Tibial nerve (tissue), 4 donors: Measurements from ENCODE around the gene TAS2R9. TPM values are rescaled to one million over a fixed set of nuclear protein-coding genes. Genes with fewer than 3 reads are reported as not detected.

Experiments used
- DNase-seq, 2 donors: peaks; one replicate each; pipeline ENCODE4 v3.0.0-alpha.2; 2019; ENCODE audit warnings: low spot score in 2 of 2
- H3K27ac ChIP-seq, 4 donors: fragments of 200-600 bp; sonication (generic) in 3 of 4; one replicate each; pipeline ENCODE4 v1.5.1; 2017 to 2019; ENCODE audit warnings: mild to moderate bottlenecking in 1 of 4
- H3K27me3 ChIP-seq, 2 donors: fragments of 200-600 bp; sonication (generic) in 1 of 2; one replicate each; pipeline versions ENCODE4 v1.5.1 to v1.6.0; 2017 to 2019
- H3K36me3 ChIP-seq, 3 donors: fragments of 200-600 bp; sonication (generic); one replicate each; pipeline ENCODE4 v1.5.1; 2018 to 2019
- H3K4me1 ChIP-seq, 4 donors: fragments of 200-600 bp; sonication (generic) in 3 of 4; one replicate each; pipeline ENCODE4 v1.5.1; 2017 to 2019
- H3K4me3 ChIP-seq, 4 donors: fragments of 200-600 bp; sonication (generic) in 3 of 4; one replicate each; pipeline ENCODE4 v1.5.1; 2017 to 2019; ENCODE audit warnings: mild to moderate bottlenecking in 1 of 4, moderate library complexity in 1 of 4
- H3K9me3 ChIP-seq, 4 donors: fragments of 200-600 bp; sonication (generic) in 3 of 4; one replicate each; pipeline ENCODE4 v1.5.1; 2017 to 2019
- EP300 ChIP-seq, 2 donors: sonication (generic); formaldehyde crosslinking; IDR thresholded peaks; one replicate each; pipeline ENCODE4 v1.6.1; 2017; ENCODE audit warnings: antibody characterized with exemption in 2 of 2, mild to moderate bottlenecking in 1 of 2
- POLR2A ChIP-seq, 2 donors: fragments of 450-650 bp; IDR thresholded peaks; one replicate each; pipeline ENCODE4 v1.6.1; 2017; ENCODE audit warnings: antibody characterized with exemption in 2 of 2, mild to moderate bottlenecking in 2 of 2, moderate library complexity in 2 of 2
- WGBS, 2 donors: methylation state at CpG; one replicate each; pipeline ENCODE4 v1.1.5; 2018; 5-methylcytosine and 5-hydroxymethylcytosine counted together
- total RNA-seq, 4 donors: library from RNA; depleted of rRNA; stranded (reverse); fragments of >200 nt; gene quantifications; one replicate each; pipeline ENCODE4 v1.1.0, GENCODE V29; 2016
- TF ChIP-seq, protein P1 (sequence below), 5 experiments: fragments of 200-600 bp in 3 of 5; fragments of 450-650 bp in 2 of 5; sonication (generic) in 3 of 5; IDR thresholded peaks; one replicate each; pipeline ENCODE4 v1.5.1; 2016 to 2019; ENCODE audit warnings: antibody characterized with exemption in 5 of 5, mild to moderate bottlenecking in 3 of 5, moderate library complexity in 2 of 5

Gene TAS2R9
- total RNA-seq, 4 donors from 2014 or later = not detected

GRCh38 chr12:10824957-10825356 lies 15.0 kb upstream of the TAS2R9 start:
- Histone ChIP-seq H3K4me1 (no peaks in the 10 kb centered on the region), H3K4me3 (no peak overlapping the region), H3K36me3 (no peaks in the 10 kb centered on the region), H3K27ac (no peak overlapping the region), H3K27me3 (no peaks in the 10 kb centered on the region), H3K9me3 (no peaks in the 10 kb centered on the region)
- no peak for DNase-seq
- TF ChIP-seq, protein P1, sequence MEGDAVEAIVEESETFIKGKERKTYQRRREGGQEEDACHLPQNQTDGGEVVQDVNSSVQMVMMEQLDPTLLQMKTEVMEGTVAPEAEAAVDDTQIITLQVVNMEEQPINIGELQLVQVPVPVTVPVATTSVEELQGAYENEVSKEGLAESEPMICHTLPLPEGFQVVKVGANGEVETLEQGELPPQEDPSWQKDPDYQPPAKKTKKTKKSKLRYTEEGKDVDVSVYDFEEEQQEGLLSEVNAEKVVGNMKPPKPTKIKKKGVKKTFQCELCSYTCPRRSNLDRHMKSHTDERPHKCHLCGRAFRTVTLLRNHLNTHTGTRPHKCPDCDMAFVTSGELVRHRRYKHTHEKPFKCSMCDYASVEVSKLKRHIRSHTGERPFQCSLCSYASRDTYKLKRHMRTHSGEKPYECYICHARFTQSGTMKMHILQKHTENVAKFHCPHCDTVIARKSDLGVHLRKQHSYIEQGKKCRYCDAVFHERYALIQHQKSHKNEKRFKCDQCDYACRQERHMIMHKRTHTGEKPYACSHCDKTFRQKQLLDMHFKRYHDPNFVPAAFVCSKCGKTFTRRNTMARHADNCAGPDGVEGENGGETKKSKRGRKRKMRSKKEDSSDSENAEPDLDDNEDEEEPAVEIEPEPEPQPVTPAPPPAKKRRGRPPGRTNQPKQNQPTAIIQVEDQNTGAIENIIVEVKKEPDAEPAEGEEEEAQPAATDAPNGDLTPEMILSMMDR (IDR thresholded peaks at IDR 0.05) = no peak
- TF ChIP-seq EP300 (IDR thresholded peaks at IDR 0.05) (no peak), POLR2A (IDR thresholded peaks at IDR 0.05) (no peak)
- 90 to 94% methylated on average over 3 of the region's 3 CpGs for WGBS, 2 donors

DNA sequence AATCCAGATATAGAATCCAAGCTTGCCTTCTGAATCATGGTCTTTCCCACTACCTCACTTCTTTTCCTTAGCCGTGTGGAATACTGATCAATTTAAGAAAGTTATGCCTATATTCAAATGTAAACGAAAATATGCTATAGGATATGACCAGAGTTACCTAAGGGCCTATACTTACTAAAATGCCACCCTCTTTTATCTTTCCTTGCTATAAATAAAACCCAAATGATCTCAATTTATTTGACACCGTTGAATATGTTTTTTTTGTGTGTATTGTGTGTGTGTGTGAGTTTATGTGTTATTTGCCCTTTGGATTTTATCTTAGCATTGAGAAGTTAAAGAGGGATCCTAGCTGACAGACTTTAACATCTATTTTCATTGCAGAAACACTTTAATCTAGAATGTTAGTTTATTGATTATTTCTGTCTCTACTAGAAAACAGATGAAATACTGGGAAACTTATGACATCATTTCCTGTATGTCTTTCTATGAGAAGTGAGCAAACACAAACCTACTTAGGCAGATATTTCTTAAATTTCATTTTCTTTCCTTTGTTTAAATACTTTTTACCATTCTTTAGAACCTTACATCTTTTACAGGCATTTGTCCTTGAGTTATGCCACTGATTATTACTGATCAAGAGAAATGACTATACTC lies 2.0 kb upstream of the TAS2R9 start:
- Histone ChIP-seq H3K4me1 (no peaks in the 10 kb centered on the region), H3K9me3 (peaks cover 0 to 9% (median 3%) of the 10 kb centered on the region in 4 donors), H3K27ac (no peak overlapping the region), H3K36me3 (no peaks in the 10 kb centered on the region), H3K27me3 (no peaks in the 10 kb centered on the region), H3K4me3 (no peak overlapping the region)
- TF ChIP-seq EP300 (IDR thresholded peaks at IDR 0.05) = no peak
- TF ChIP-seq, protein P1 (IDR thresholded peaks at IDR 0.05) = no peak
- TF ChIP-seq POLR2A (IDR thresholded peaks at IDR 0.05) = no peak
- 82 to 86% methylated on average over 3 of the region's 3 CpGs for WGBS, 2 donors
- no peak for DNase-seq

GRCh38 chr12:10807186-10807585 lies 2.8 kb downstream of the TAS2R9 start, which contains the start of gene TAS2R8:
TAS2R8 (minus strand) TSS chr12:10807286; CDS start chr12:10806980, 306 bp downstream.
- Histone ChIP-seq H3K9me3 (no peaks in the 10 kb centered on the region), H3K36me3 (no peaks in the 10 kb centered on the region), H3K4me1 (no peaks in the 10 kb centered on the region), H3K4me3 (no peak within 1 kb of the TSS), H3K27ac (no peak within 1 kb of the TSS), H3K27me3 (no peaks in the 10 kb centered on the region)
- DNase-seq = no peak
- TF ChIP-seq, protein P1 (IDR thresholded peaks at IDR 0.05) = no peak
- TF ChIP-seq EP300 (IDR thresholded peaks at IDR 0.05) (no peak), POLR2A (IDR thresholded peaks at IDR 0.05) (no peak)
- 68 to 78% methylated on average over 1 of the region's 1 CpG for WGBS, 2 donors

DNA sequence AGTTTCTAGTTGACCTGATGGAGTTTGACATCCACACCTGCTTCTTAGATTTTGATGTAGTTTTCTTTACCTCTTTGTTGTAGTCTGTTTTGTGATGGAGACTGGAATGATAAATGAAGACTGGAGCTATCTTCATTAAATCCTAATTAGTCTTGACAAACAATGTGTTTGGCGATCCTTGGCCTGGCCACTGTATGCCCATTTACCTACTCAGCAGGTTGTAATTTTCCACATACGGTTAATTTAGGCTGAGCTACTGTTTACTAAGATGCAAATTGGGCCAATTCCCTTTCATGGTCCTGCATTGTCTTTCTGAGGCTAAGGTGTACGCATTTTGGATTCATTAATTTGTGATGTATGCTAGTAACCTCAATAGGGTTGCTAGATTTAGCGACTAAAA lies 7.4 kb downstream of the TAS2R9 start, which contains the start of gene TAS2R7:
Gene TAS2R7 (minus strand): TSS at position 41 of the 400 bp plus-strand sequence. CDS start 57 bp downstream, outside the sequence.
- no peak for TF ChIP-seq EP300 (IDR thresholded peaks at IDR 0.05)
- TF ChIP-seq, protein P1 (IDR thresholded peaks at IDR 0.05) = no peak
- TF ChIP-seq POLR2A (IDR thresholded peaks at IDR 0.05) = no peak
- Histone ChIP-seq H3K27me3 (no peaks in the 10 kb centered on the region), H3K36me3 (no peaks in the 10 kb centered on the region), H3K9me3 (no peaks in the 10 kb centered on the region), H3K4me1 (no peaks in the 10 kb centered on the region), H3K27ac (no peak within 1 kb of the TSS), H3K4me3 (no peak within 1 kb of the TSS)
- WGBS, 2 donors = 51 to 61% methylated on average over 4 of the region's 4 CpGs
- DNase-seq = no peak

GRCh38 chr12:10801741-10802140 lies 8.2 kb downstream of the TAS2R9 start:
- Histone ChIP-seq H3K27me3 (no peaks in the 10 kb centered on the region), H3K9me3 (no peaks in the 10 kb centered on the region), H3K4me3 (no peak overlapping the region), H3K4me1 (no peaks in the 10 kb centered on the region), H3K27ac (no peak overlapping the region), H3K36me3 (no peaks in the 10 kb centered on the region)
- no peak for TF ChIP-seq POLR2A (IDR thresholded peaks at IDR 0.05)
- TF ChIP-seq, protein P1 (IDR thresholded peaks at IDR 0.05) = no peak
- TF ChIP-seq EP300 (IDR thresholded peaks at IDR 0.05) = no peak
- WGBS, 2 donors = 49 to 51% methylated on average over 5 of the region's 5 CpGs
- DNase-seq = no peak
